ENCODE data around the gene CPNE9.

DNA sequence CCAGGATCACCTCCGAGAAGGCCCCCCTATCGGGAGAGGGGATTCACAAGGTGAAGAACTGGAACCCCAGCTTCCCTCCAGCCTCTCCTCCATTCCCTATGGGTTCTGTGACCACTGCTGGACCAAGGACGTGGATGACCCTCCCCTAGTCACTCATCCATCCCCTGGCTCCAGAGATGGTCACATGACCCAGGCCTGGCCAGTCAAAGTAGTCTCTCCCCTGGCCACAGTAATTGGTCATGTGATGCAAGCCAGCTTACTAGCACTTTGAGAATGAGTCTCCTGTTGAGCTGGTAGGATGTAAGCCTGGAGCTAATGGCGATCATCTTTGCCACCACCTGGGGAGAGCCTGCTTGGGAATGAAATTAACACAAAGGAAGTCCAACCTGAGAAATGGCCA lies 62.2 kb downstream of the CPNE9 start:
- TF ChIP-seq, protein P1, sequence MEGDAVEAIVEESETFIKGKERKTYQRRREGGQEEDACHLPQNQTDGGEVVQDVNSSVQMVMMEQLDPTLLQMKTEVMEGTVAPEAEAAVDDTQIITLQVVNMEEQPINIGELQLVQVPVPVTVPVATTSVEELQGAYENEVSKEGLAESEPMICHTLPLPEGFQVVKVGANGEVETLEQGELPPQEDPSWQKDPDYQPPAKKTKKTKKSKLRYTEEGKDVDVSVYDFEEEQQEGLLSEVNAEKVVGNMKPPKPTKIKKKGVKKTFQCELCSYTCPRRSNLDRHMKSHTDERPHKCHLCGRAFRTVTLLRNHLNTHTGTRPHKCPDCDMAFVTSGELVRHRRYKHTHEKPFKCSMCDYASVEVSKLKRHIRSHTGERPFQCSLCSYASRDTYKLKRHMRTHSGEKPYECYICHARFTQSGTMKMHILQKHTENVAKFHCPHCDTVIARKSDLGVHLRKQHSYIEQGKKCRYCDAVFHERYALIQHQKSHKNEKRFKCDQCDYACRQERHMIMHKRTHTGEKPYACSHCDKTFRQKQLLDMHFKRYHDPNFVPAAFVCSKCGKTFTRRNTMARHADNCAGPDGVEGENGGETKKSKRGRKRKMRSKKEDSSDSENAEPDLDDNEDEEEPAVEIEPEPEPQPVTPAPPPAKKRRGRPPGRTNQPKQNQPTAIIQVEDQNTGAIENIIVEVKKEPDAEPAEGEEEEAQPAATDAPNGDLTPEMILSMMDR (IDR thresholded peaks at IDR 0.05) = no peak
- TF ChIP-seq POLR2A (IDR thresholded peaks at IDR 0.05) (no peak), POLR2AphosphoS5 (IDR thresholded peaks at IDR 0.05) (no peak)
